SK-N-DZ (cell line): ENCODE results near the gene EDEM3.
"Not testable (repeated sequence)": the region's sequence is repeated elsewhere in the genome, so short reads cannot be mapped to it uniquely, and the experiment has no call there.

ENCODE experiments used
- DNase-seq: peaks from one replicate; pipeline ENCODE4 v3.0.0-alpha.2; 2015; ENCODE audit warnings: low spot score

EDEM3 gene

GRCh38 chr1:184679472-184679871, 75.2 kb downstream of the EDEM3 start:
- DNase-seq, result not testable (repeated sequence)

- DNase-seq, result no peak
Measured at GRCh38 chr1:184677344-184677743, 77.3 kb downstream of the EDEM3 start.

GRCh38 chr1:184673305-184673704, 81.4 kb downstream of the EDEM3 start:
- no peak for DNase-seq

- DNase-seq, result no peak
Measured at GRCh38 chr1:184672013-184672726, 82.5 kb downstream of the EDEM3 start.

- DNase-seq, result no peak
Measured at GRCh38 chr1:184669391-184669790, 85.3 kb downstream of the EDEM3 start.

- DNase-seq, result no peak
Measured at GRCh38 chr1:184665360-184665759, 89.3 kb downstream of the EDEM3 start.

- DNase-seq, result no peak
Measured at GRCh38 chr1:184664661-184665060, 90.0 kb downstream of the EDEM3 start.

GRCh38 chr1:184664042-184664660, 90.5 kb downstream of the EDEM3 start:
- no peak for DNase-seq

GRCh38 chr1:184661801-184662200, 92.9 kb downstream of the EDEM3 start:
- DNase-seq, result no peak

GRCh38 chr1:184660462-184661191, 94.0 kb downstream of the EDEM3 start:
- DNase-seq, result no peak

- no peak for DNase-seq
Measured at GRCh38 chr1:184658055-184658454, 96.6 kb downstream of the EDEM3 start.

GRCh38 chr1:184656221-184656620, 98.4 kb downstream of the EDEM3 start:
- DNase-seq, result no peak

- DNase-seq, result no peak
Measured at GRCh38 chr1:184655185-184655584, 99.5 kb downstream of the EDEM3 start.

GRCh38 chr1:184650177-184650866, 104.3 kb downstream of the EDEM3 start:
- DNase-seq, result no peak

GRCh38 chr1:184649451-184649888, 105.2 kb downstream of the EDEM3 start:
- DNase-seq, result no peak

- no peak for DNase-seq
Measured at GRCh38 chr1:184648856-184649201, 105.8 kb downstream of the EDEM3 start.

GRCh38 chr1:184648160-184648855, 106.3 kb downstream of the EDEM3 start:
- no peak for DNase-seq

- DNase-seq, result no peak
Measured at GRCh38 chr1:184647471-184647870, 107.2 kb downstream of the EDEM3 start.

GRCh38 chr1:184646824-184647223, 107.8 kb downstream of the EDEM3 start:
- DNase-seq, result no peak

GRCh38 chr1:184646178-184646701, 108.4 kb downstream of the EDEM3 start:
- peak; percentile 37 for DNase-seq

- no peak for DNase-seq
Measured at GRCh38 chr1:184644771-184645170, 109.9 kb downstream of the EDEM3 start.
